Keratinocyte (primary cell): ENCODE data around the gene ALDH3B2.
"Not testable (repeated sequence)": the region's sequence is repeated elsewhere in the genome, so short reads cannot be mapped to it uniquely, and the experiment has no call there.

Experiments
- EZH2 ChIP-seq: IDR thresholded peaks from one replicate; pipeline ENCODE4 v1.6.1; 2012; ENCODE audit warnings: inconsistent platforms, mild to moderate bottlenecking, low read length, moderate library complexity
- TF ChIP-seq, protein P1 (sequence below), 3 experiments: IDR thresholded peaks in 1 of 3; conservative IDR thresholded peaks in 1 of 3; optimal IDR thresholded peaks in 1 of 3; 2 replicates in 2 of 3; 3 replicates in 1 of 3; pipeline versions ENCODE3 to v1.5.1; 2011; ENCODE audit warnings: low read length in 3 of 3, mild to moderate bottlenecking in 3 of 3, moderate library complexity in 2 of 3, control low read depth in 1 of 3, inconsistent platforms in 1 of 3; ENCODE audit not compliant: insufficient read depth in 2 of 3; ENCODE audit errors: extremely low read depth in 1 of 3

DNA sequence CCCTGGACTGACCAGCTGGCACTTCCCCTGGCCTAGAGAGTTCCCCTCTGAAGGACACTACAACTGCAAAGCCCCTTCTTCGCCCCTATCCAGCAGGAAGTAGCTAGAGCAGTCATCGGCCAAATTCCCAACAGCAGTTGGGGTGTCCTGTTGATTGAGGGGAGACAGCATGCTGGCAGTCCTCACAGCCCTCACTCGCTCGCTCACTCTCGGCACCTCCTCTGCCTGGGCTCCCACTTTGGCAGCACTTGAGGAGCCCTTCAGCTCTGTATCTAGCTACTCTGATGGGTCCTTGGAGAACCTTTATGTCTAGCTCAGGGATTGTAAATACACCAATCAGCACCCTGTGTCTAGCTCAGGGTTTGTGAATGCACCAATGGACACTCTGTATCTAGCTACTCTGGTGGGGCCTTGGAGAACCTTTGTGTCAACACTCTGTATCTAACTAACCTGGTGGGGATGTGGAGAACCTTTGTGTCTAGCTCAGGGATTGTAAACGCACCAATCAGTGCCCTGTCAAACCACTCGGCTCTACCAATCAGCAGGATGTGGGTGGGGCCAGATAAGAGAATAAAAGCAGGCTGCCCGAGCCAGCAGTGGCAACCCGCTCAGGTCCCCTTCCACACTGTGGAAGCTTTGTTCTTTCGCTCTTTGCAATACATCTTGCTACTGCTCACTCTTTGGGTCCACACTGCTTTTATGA, 48.1 kb downstream of the ALDH3B2 start:
- TF ChIP-seq, protein P1, sequence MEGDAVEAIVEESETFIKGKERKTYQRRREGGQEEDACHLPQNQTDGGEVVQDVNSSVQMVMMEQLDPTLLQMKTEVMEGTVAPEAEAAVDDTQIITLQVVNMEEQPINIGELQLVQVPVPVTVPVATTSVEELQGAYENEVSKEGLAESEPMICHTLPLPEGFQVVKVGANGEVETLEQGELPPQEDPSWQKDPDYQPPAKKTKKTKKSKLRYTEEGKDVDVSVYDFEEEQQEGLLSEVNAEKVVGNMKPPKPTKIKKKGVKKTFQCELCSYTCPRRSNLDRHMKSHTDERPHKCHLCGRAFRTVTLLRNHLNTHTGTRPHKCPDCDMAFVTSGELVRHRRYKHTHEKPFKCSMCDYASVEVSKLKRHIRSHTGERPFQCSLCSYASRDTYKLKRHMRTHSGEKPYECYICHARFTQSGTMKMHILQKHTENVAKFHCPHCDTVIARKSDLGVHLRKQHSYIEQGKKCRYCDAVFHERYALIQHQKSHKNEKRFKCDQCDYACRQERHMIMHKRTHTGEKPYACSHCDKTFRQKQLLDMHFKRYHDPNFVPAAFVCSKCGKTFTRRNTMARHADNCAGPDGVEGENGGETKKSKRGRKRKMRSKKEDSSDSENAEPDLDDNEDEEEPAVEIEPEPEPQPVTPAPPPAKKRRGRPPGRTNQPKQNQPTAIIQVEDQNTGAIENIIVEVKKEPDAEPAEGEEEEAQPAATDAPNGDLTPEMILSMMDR (optimal IDR thresholded peaks at IDR 0.05 in 1 of 3, IDR thresholded peaks at IDR 0.05 in 1 of 3, conservative IDR thresholded peaks at IDR 0.05 in 1 of 3; ENCODE audit: extremely low read depth in 1 of 3, insufficient read depth in 2 of 3, low read length in 3 of 3): not testable (repeated sequence)
- TF ChIP-seq EZH2: not testable (repeated sequence)
